ENCODE results near the gene CEP135. TPM values are rescaled to one million over a fixed set of nuclear protein-coding genes. Genes with fewer than 3 reads are reported as not detected.

The CEP135 gene
- total and polyA plus RNA-seq, 4 donors = 1.1 to 13.5 (median 7.2) TPM

Other genes with a start within 250 kb of the CEP135 start
- gene EXOC1L, start 129.2 kb upstream of the CEP135 start, total RNA-seq = not detected
- gene EXOC1L, start 129.2 kb upstream of the CEP135 start, polyA plus RNA-seq = not detected
- gene EXOC1, start 95.3 kb upstream of the CEP135 start, total RNA-seq = 10 to 100 TPM; 40.1 to 50.4 TPM
- 10 to 100 TPM; 12.1 to 25.2 TPM for gene EXOC1, start 95.3 kb upstream of the CEP135 start, polyA plus RNA-seq